Mesodermal cell (in vitro differentiated cells): ENCODE measurements around the gene PPP2R3B.
"Not testable (repeated sequence)": the region's sequence is repeated elsewhere in the genome, so short reads cannot be mapped to it uniquely, and the experiment has no call there.

Experiments
- H3K27ac ChIP-seq: 2 replicates; pipeline ENCODE4 v1.7.0; 2013; ENCODE audit warnings: mild to moderate bottlenecking, low read depth, low read length, moderate library complexity; ENCODE audit not compliant: severe bottlenecking
- H3K36me3 ChIP-seq: 2 replicates; pipeline ENCODE4 v1.7.1; 2013; ENCODE audit warnings: mild to moderate bottlenecking, low read length, moderate library complexity; ENCODE audit not compliant: control insufficient read depth, insufficient read depth
- H3K4me1 ChIP-seq: one replicate; pipeline ENCODE4 v1.7.1; 2013; ENCODE audit warnings: mild to moderate bottlenecking, low read length; ENCODE audit not compliant: insufficient read depth, control insufficient read depth, poor library complexity, severe bottlenecking
- H3K4me3 ChIP-seq: 2 replicates; pipeline ENCODE4 v1.7.0; 2013; ENCODE audit warnings: low read length, control low read depth, mild to moderate bottlenecking; ENCODE audit not compliant: insufficient read depth, poor library complexity, severe bottlenecking; ENCODE audit errors: extremely low read depth
- H3K9me3 ChIP-seq: 2 replicates; pipeline ENCODE4 v1.7.1; 2013; ENCODE audit warnings: mild to moderate bottlenecking, low read length, moderate library complexity; ENCODE audit not compliant: control insufficient read depth
- WGBS, 2 experiments: methylation state at CpG; one replicate each; pipeline ENCODE4 v1.1.5; 2013; ENCODE audit warnings: missing lambda C conversion rate in 2 of 2; ENCODE audit not compliant: insufficient coverage in 2 of 2; 5-methylcytosine and 5-hydroxymethylcytosine counted together

Gene PPP2R3B

DNA sequence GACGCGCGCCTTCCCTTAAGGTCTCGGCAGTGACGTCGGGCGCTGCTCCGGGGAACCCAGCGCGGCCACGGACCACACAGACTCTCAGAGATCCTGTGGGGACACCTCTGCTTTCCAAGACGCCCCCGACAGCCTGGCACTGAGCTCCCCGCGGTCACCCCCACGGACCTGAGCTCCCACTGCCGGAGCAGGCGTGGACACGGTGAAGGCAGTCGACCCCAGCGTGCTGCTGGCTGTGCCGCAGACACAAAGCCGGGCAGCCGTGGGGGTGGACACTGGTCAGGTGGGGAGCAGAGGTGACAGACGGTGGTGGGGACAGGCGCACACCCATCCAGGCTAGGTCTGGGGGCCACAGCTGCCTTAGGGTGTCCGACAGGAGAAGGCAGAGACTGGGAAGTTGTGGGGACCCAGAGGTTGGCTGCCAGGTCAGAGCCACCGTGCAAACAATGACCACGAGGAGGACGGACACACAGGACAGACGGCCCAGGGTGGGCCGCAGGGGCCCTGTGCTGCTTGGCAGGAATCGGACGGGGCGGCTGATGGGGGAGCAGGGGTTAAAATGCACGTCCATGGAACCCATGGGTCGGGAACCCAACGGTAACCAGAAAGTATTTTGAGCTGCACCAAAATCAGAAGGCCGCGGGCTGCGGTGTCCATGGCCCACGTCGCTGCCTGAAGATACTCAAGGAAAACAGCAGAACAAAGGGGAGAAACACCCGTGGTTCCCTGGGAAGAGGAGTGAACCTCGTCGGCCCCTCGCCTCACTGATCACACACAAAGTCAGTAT is 51.5 kb downstream of the PPP2R3B start:
- H3K27ac ChIP-seq: no peak overlapping the region
- peaks cover 14% of the 10 kb centered on the region for H3K4me1 ChIP-seq
- 95 to 97% methylated on average over 43 to 47 of the region's 47 CpGs for WGBS, 2 experiments
- H3K4me3 ChIP-seq: no peak overlapping the region
- peaks cover 56% of the 10 kb centered on the region for H3K36me3 ChIP-seq
- no peaks in the 10 kb centered on the region for H3K9me3 ChIP-seq

DNA sequence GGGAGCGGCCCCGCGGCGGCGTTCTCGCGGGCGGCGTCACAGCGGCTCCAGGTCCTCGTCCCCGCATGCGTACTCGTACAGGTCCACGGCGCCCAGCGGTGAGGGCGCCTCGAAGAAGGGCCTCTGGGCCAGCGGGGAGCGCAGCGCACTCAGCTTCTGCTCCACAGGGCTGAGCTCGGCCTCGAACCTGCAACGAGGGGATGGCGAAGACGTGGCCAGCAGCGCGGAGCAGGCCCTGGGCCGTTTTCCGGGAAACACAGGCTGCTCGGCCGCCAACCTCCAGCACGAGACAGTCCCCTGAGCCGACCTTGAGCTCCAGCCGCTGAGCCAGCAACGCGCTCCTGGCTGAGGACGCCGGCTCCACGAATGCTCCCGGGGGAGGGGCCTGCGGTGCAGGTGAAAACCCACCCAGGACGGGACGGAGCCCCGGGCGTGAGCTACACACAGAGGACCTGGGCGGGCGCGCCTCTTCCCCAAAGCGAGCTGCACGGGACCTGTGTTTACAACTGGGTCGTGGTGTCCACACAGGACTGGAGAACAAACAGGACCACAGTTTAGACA is 52.3 kb downstream of the PPP2R3B start:
- Histone ChIP-seq H3K36me3 (peaks cover 56% of the 10 kb centered on the region), H3K27ac (no peak overlapping the region), H3K9me3 (no peaks in the 10 kb centered on the region), H3K4me3 (no peak overlapping the region), H3K4me1 (peaks cover 14% of the 10 kb centered on the region)
- WGBS, 2 experiments: 96% methylated on average over 44 to 53 of the region's 53 CpGs

- Histone ChIP-seq H3K4me1 (peaks cover 14% of the 10 kb centered on the region), H3K4me3 (no peak overlapping the region), H3K27ac (no peak overlapping the region), H3K9me3 (no peaks in the 10 kb centered on the region), H3K36me3 (peaks cover 52% of the 10 kb centered on the region)
- WGBS, 2 experiments: 92 to 93% methylated on average over 47 to 49 of the region's 51 CpGs
These were observed 52.9 kb downstream of the PPP2R3B start for GRCh38 chrX:333611-334311.

- Histone ChIP-seq H3K36me3 (peaks cover 46% of the 10 kb centered on the region), H3K27ac (no peak overlapping the region), H3K4me3 (no peak overlapping the region), H3K4me1 (peaks cover 14% of the 10 kb centered on the region), H3K9me3 (no peaks in the 10 kb centered on the region)
- WGBS, 2 experiments: 93 to 94% methylated on average over 29 to 30 of the region's 33 CpGs
These were observed 53.6 kb downstream of the PPP2R3B start for GRCh38 chrX:332916-333610.

DNA sequence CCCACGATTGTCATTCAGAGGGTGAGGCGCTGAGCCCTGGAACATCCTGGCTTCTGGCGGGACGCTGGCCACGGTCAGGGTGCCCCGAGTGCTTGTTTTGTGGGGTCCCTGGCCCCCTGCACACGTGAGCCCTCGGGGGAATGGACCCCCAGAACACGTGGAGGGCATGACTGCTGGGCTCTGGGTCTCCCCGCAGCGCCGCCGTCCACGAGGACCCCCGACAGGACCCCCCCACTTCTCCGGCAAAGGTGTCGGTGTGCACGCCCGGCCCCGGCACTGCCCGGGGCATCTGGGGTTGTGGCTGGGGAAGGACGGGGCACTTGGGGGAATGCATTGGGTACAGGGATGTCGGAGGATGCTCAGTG is 54.2 kb downstream of the PPP2R3B start:
- peaks cover 14% of the 10 kb centered on the region for H3K4me1 ChIP-seq
- no peak overlapping the region for H3K27ac ChIP-seq
- H3K4me3 ChIP-seq: no peak overlapping the region
- H3K36me3 ChIP-seq: peaks cover 40% of the 10 kb centered on the region
- H3K9me3 ChIP-seq: no peaks in the 10 kb centered on the region
- 87 to 88% methylated on average over 16 to 19 of the region's 23 CpGs for WGBS, 2 experiments

- 86 to 91% methylated on average over 19 to 29 of the region's 35 CpGs for WGBS, 2 experiments
- H3K9me3 ChIP-seq: no peaks in the 10 kb centered on the region
- peaks cover 36% of the 10 kb centered on the region for H3K36me3 ChIP-seq
- no peak overlapping the region for H3K27ac ChIP-seq
- peaks cover 14% of the 10 kb centered on the region for H3K4me1 ChIP-seq
- H3K4me3 ChIP-seq: no peak overlapping the region
These were observed 54.7 kb downstream of the PPP2R3B start for GRCh38 chrX:331825-332495.

- H3K4me3 ChIP-seq: no peak overlapping the region
- H3K27ac ChIP-seq: no peak overlapping the region
- H3K4me1 ChIP-seq: peaks cover 14% of the 10 kb centered on the region
- H3K9me3 ChIP-seq: no peaks in the 10 kb centered on the region
- peaks cover 29% of the 10 kb centered on the region for H3K36me3 ChIP-seq
- 67 to 70% methylated on average over 44 to 51 of the region's 51 CpGs for WGBS, 2 experiments
These were observed 55.4 kb downstream of the PPP2R3B start for GRCh38 chrX:331151-331824.

DNA sequence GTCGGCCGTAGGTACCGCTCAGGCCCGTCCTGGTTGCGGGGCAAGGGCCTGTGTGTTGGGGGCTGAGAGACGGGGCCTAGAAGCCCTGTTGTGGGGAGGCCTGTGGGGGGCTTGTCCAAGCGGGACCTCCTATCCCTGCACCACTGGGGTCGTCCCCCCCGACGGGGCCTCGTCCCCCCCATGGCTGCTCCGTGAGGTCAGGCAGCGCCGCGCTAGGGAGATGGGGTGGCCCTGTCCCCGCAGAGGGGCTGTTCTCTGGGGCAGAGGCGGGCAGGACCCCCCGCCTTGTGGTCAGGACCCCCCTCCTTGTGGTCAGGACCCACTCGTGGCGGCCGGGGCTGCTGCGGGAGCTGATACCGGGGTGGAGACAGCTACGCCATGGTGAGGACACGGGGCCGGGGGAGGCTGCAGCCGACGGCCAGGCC is 56.0 kb downstream of the PPP2R3B start:
- Histone ChIP-seq H3K36me3 (peaks cover 24% of the 10 kb centered on the region), H3K9me3 (no peaks in the 10 kb centered on the region), H3K4me3 (no peak overlapping the region), H3K27ac (no peak overlapping the region), H3K4me1 (peaks cover 9% of the 10 kb centered on the region)
- 87 to 89% methylated on average over 15 to 21 of the region's 28 CpGs for WGBS, 2 experiments

GRCh38 chrX:330141-330725 is 56.5 kb downstream of the PPP2R3B start:
- H3K36me3 ChIP-seq: peaks cover 19% of the 10 kb centered on the region
- 93 to 94% methylated on average over 28 of the region's 29 CpGs for WGBS, 2 experiments
- not testable (repeated sequence) for H3K4me1 ChIP-seq, H3K9me3 ChIP-seq, H3K4me3 ChIP-seq, H3K27ac ChIP-seq
